Cardiac septum (tissue), 1 donor: ENCODE measurements around the gene FASN. TPM values are rescaled to one million over a fixed set of nuclear protein-coding genes. Genes with fewer than 3 reads are reported as not detected.

Experiments used
- DNase-seq: peaks from one replicate; pipeline ENCODE4 v3.0.0-alpha.2; 2020; ENCODE audit warnings: low spot score
- intact Hi-C: fragments of 100-400 bp; cut with DNase I; formaldehyde crosslinking; loops from one replicate; pipeline ENCODE4 v1.14.0; 2022
- total RNA-seq: library from RNA; stranded (reverse); fragmentation: NEBNext Ultra II Directional; extraction: Animal tissue kit (Norgen Biotek cat#: 25700); gene quantifications from one replicate; pipeline ENCODE4 v1.2.1, GENCODE V29; 2021
- donor health status: DM: no; HTN: no; CAD: no.

The FASN gene
- total RNA-seq, 1 donor from 2014 or later = 22.9 TPM

DNA sequence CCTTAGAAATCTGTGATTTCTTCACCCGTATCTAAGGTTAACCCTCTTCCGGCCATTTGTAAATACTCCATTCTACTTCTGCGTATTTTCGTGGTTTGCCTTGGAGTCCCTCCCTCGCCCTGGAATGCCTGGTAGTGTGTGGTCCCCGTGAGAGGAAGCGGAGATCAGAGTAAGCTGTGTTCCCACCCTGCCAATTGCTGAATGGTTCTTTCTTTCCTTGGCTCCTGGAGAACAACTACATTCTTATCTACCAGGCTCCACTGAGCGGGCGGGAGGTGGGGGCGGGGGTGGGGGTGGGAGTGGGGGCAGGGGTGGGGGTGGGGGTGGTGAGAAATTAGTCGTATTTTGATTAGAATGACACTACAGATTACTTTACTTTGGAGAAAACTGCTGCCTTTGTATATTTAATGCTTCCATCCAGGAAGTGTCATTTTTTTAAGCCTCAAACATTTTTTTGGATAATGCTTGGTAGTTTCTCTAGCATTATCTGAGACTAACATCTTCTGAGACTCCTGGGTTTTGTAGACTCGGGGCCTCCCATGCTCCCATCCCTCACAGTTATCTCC is 20.9 kb upstream of the FASN start:
- DNase-seq = no peak
- intact Hi-C loops = no loop called here

DNA sequence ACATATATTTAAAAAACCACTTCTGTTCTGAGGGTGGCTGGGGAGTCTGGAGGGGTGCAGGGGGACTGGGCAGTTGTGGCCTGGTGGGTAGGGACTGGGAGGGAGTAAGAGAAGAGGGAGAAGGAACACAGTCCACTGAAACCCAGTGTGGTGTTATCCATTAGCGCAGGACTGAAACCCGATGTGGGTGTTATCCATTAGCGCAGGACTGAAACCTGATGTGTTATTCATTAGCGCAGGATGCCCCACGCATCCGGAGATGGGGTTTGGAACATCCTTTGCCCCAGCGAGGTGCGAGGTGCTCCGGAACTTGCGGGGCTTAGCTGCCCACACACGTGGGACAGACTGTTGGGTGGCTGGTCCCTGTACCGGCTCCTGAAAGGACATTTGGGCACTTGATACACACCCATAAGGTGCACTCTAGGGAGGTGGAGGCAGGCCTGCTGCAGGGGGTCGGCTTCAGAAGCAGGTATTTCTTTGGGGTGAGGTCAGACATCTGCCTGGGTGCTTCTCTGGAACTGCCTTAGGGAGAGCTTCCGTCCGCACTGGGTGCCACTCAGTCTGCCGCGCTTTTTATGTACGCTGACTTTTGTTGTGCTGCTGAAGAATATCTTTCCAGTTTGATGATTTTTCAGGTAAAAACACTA is 20.3 kb upstream of the FASN start:
- intact Hi-C loops = no loop called here
- DNase-seq = no peak

DNA sequence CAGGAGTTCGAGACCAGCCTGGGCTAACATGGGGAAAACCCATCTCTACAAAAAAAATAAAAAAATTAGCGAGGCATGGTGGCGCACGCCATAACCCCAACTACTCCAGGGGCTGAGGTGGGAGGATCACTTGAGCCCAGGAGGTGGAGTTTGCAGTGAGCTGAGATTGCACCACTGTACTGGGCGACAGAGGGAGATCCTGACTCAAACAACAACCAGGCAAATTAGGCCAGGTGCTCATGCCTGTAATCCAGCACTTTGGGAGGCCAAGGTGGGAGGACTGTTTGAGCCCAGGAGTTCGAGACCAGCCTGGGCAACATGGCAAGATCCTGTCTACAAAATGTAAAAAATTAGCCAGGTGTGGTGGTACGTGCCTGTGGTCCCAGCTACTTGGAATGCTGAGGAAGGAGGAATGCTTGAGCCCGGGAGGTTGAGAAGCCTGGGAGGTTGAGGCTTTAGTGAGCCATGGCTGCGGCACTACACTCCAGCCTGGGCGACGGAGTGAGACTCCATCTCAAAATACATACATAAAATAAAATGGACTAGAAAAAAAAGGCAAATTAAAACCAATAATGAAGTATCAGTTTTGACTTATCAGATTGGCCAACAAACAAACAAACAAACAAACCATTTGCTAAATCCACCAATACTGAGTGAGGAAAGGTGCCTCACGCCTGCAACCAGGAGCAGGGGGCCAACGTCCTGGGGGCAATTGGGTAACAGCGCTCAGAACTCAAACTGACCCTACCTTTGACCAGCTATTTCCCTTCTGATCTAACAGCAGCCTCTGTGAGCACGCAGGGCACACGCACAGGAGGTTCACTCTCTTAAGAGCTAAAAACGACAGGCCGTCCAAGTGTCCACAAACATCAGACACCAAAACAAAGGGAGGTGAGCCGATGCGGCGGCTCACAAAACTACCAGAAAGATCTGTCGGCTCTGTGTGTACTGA is 19.4 kb upstream of the FASN start:
- intact Hi-C loops = no loop called here
- no peak for DNase-seq

DNA sequence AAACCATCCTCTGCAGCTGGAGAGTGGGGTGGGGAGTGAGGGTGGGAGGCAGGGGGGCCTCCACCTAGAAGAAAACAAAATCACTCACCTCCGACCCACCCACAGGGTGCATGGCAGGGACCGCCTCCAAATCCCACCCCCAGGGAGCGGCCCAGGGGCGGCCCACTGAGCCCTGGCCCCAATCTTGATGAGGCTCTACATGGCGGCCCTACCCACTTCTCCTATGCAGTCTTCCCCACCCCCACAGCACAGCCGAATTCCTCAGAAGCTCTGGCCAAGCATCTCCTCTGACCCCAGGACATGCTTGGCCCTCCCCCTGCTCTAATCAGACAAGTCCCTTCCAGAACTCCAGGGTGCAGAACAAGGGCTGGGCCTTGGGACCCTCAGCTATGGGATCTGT is 18.2 kb upstream of the FASN start:
- intact Hi-C loops = no loop called here
- no peak for DNase-seq

DNA sequence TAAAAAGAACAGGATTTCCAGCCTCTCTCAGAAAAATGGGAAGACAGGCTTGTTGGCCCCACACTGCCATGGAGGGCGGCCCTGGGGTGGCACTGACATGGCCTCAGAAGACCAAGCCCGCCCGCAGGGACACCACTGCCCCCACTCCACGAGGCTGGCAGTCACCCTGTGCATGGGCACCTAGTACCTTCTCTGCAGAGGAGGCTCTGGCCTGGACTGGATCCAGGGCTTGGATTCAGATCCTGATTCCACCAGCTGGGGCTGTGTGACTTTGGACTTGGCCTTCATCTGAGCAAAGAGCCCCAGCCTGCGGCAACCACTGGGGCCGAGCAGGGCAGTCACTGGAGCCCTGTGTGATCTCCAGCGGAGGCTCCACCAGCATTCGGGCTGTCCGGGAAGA is 16.8 kb upstream of the FASN start:
- no peak for DNase-seq
- intact Hi-C loops = no loop called here

DNA sequence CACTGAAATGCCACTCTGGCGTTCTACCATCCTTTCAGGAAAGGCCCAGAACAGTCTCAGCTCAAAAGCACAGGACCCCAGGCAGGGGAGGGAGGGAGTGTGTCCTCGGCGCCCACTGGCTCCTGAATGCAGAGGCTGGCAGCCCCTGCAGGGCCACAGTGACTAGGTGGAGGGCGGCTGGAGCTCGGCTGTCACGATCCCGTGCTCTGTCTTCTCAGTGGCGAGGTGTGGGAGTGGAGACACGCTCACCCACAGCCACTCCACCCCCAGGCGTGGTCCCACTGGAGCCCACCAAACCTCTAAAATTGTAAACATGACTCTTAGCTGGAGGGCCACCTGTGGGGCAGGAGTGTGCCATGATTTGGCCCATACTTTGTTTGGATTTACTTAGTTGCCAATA is 16.4 kb upstream of the FASN start:
- DNase-seq = no peak
- intact Hi-C loops = no loop called here

DNA sequence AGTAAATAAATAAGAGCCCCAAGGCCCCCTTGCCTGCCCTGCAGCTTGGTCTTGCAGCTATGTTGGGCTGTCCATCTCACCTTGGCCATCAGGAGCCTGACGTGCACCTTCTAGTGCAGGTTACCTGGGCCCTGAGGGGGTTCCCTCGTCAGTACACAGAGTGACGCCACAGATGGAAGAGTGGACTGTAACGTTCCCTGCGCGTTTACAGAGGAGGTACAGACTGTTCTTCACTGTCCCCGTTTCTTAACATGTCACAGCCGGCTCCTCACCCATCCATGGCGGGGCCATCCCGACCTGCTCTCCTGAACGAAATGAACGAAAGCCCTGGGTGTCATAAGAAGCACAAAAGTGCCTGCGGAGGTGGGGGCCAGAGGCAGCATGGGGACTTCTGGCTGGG is 15.9 kb upstream of the FASN start:
- intact Hi-C loops = no loop called here

DNA sequence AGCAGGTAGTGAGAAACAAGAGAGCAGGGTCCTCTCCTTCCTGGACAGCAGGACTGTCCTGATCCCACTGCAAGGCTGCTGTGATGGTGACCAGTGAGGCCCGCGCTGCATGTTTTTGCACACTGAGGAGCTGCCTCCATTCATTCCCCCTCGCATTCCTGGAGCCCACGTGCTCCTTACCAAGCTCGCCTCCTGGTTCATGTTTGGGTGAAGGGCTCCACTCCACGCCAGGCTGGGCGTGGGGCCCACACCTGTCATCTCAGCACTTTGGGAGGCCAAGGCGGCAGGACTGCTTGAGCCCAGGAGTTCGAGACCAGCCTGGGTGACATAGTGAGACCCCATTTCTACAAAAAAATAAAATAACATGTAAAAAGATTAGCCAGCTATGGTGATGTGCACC is 15.4 kb upstream of the FASN start:
- no peak for DNase-seq
- intact Hi-C loops = no loop called here

More for the DNA sequence above, 15.9 kb upstream of the FASN start:
- no peak for DNase-seq

DNA sequence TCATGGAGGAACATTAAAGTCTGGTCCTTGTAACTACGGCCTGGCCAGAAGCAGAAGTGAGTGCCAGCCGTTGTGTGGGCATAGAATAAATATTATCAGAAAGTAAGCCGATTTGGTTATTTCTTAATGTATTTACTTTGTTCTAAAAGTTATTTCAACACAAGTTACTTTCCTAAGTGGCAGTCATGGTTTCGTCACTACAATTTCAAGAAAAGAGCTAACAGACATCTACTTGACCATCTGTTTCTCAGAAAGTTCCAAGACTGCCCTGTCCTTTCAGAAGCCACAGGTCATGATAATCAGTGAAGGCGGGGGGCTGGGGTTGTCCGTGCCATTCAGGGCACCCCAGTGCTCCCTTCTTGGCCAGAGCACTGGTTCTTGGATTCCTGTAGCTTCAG is 14.9 kb upstream of the FASN start:
- intact Hi-C loops = no loop called here
- no peak for DNase-seq

DNA sequence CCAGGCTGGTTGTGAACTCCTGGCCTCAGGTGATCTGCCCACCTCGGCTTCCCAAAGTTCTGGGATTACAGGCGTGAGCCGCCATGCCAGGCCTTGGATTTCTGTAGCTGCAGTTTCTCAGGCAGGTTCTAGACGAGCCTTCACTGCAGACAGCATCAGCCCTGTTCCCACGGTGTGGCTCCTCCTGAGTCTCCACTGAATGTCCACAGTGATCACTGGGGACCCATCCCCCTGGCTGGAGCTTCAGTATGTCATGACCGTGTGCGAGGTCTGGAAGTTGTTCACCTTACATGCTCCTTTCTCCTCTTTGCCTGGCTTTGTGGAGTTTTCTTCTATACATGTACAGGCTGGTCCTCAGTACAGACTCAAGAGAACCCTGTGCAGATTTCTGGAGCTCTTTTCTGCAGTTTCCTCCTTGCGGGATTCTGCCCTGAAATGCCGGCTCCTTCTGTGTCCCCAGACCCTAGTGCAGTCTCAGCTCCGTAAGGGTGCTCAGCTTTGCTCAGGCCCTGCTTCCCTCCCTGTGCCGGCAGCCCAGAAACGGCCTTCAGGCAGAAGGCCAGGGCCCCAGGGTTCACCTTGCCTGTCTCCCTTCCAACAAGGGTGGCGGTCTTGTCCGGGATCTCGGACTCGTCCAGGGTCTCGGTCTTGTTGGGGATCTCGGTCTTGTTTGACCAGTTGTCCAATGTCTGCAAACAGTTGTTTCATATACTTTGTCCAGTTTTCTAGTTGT is 14.3 kb upstream of the FASN start:
- DNase-seq = no peak

DNA sequence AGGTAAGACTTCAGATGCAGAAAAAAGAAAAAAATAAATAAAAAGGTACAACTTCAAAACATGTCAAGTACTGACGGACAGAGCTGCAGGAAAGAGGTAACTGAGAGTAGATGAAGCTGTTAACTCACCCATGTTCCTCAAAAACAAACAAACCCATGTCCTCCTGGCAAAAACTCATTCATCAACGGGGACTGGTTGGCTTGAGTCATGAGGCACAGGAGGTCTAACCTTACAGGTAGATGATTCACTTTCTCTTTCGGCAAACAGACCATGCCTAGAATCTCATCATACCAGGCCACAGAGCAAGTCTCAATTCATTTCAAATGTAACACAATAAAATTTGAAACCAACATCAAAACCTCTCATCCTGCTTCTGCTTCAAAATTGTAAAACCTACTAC is 12.3 kb upstream of the FASN start:
- no peak for DNase-seq
- intact Hi-C loops = no loop called here

More for the DNA sequence above, 14.3 kb upstream of the FASN start:
- intact Hi-C loops = no loop called here

DNA sequence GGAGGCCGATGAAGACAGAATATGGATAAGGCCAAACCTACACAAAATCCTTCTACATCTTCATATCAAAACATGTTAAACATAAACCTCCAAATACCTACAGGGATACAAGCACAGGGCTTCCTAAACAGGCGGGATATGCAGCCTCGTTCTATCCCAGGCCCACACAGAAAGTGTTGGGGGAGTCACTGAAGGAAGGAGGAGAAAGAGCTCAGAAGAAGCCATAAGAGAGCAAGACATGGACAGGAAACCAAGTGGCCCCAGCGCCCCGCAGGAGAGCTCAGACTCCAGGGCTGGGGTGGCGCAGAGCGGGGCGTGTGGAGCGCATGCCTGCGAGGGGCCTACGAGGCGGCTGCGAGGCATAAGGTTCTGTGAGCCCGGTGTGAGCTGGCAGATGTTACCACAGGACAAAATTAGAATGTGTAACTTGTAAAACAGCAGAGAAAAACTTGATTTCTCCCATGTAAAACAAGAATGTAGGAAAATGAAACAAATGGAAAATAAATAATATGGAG is 11.0 kb upstream of the FASN start:
- DNase-seq = no peak
- intact Hi-C loops = no loop called here

DNA sequence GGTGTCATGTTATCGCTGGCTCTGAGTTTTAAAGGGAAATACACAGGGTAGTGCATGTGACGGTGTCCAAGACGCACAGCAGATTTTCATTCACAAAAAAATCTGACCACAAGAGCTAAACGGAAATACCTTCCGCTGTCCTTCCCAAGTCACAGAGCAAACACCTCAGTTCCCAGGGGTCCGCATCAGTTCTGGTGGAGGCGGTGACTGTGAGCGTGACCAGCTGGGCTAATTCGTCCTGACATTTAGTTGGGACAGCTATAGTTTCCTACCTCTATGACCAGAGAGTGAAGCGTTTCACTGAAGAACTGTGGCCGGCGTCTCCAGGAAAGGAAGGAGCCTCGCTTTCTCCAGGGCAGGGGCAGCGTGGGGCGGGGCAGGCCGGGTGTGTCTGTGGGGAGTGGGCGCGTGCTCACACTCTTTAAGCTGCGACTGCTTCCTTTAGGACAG is 10.5 kb upstream of the FASN start:
- no peak for DNase-seq
- intact Hi-C loops = no loop called here

DNA sequence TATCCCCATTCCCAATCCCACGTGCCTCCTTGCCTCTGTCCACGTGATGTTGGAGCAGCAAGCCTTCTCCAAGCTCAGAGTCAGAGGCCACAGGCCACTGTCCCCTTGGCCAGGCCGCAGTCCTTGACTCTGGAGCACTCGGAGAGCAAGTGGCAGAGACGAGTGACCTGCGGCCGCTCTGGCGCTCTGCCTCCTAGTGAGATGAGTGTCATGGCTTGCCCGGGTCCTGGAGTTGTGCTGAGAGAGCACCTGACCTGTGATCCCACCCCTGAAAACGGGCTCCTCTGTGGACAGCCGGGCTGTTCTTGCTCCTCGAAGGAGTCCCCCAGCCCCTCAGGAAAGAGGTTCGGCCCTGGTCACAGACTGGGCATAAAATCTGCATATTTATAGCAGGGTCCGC is 10.0 kb upstream of the FASN start:
- DNase-seq = no peak
- intact Hi-C loops = no loop called here

DNA sequence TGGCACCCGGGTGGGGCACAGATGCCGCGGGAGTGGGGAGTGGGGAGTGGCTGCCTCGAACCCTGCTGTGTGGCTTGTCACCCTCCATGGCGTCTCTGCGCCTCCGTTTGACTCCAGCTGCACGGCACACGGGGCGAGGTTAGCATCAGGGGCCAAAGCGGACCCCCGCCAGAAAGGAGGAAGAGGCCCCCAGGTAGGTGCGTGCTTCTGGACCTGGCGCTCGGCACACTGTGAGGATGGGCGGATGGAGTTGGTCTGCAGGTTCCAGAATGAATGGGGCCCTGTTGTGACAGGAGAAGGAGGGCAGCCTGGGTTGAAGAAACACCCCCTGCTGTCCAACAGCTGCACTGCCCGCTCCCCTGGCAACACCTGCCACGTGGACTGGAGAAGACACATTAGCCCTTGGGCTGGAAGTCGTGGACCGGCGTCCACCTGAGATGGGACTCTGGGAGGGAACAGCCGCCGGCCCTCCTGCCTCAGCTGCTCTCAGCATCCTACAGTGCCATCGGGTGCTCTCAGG is 9.4 kb upstream of the FASN start:
- intact Hi-C loops = no loop called here
- no peak for DNase-seq

DNA sequence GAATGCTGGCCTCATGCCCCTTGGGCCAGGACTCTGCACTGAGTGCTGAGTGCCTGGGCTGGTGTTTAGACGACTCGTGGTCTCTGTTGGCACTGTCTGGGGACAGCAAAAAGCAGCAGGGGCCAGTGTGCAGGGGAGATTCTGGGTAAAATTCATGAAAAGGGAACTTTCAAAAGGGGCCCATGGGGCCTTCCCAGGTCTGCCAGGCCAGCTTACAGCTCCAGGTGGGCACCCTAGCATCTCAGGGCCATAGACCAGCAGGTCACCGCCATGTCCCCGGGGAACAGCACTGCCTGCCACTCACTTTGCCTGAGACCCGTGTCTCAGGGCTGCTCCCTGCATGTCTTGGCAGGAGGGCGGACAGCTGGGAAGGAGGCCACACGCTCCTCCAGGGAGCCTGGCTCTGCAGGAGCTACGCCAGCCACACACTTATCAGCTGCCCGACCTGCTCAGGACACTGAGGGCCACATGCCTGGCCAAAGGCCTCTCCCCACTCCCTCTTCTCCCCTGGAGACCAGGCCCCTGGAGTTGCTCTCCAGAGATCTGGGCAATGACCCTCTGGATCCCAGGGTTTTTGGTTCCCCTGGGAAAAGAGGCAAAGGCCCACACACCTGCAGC is 8.8 kb upstream of the FASN start:
- DNase-seq = no peak
- intact Hi-C loops = no loop called here

DNA sequence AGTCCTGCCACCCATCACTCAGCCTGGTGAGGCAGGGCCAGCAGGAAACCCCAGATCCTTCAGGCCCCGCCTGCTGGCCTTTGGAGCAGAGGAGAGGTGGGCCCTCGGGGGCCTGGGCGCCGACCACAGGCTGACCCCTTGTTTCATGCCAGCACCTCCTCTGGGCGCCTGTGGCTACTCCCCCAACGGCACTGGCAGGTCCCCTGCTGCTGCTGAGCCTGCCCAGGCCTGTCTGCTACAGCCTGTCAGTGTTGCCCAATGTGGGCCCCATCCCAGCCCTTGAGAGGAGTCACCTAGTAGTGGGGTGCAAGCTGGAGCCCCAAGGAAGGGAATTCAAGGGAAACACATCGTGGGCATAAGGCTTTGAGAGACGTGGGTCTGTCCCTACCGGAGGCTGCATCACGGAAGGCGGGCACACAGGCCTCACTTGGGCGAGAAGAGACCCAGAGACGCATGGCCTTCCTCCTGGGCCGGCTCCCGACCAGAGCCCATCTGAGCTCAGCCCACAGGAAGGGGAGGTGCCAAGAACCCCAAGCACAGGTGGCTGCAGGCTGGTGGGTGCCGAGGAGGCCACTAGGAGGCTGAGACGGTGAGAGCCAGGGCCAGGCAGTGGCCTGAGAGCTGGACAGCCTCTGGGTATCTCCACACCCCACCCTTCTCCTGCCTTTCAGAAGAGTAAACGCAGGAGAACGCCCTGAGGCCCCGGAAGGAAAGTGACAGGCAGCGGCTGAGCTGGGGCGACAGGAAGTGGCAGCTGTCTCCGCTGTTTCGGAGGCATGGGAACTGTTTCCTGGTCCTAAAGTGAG is 8.0 kb upstream of the FASN start:
- intact Hi-C loops = no loop called here
- DNase-seq = no peak

DNA sequence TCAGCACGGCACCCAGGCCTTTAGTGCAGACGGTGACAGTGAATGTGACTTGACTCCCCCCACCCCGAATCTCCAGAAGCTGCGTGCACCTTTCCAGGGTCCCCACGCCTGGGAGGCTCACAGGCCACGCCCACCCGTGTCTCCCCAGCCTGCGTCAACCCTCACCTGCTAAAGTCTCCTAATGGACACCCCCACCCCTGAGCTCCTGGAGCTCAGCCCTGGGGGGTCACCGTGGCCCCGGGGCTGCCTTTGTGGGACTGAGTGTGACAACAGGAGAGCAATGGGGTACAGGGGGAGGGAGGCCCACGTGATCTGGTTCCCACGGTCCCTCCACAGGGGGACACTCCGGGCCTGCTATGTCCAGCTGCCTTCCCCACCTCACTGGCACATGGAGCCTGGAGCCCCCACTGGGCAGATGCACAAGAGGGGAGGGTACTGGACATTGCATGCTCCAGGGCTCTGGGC is 7.4 kb upstream of the FASN start:
- intact Hi-C loops = no loop called here
- DNase-seq = no peak
